SK-N-SH (cell line): ENCODE data around the gene CHD8. TPM values are rescaled to one million over a fixed set of nuclear protein-coding genes. Genes with fewer than 3 reads are reported as not detected.

Source experiments
- CTCF ChIA-PET: fragments of 300-600, 350-600 bp; formaldehyde crosslinking; extraction: SDS; loops from one replicate; lab custom pipeline; 2021; lab: Yijun Ruan, JAX
- POLR2A ChIA-PET: fragments of 350-600 bp; sonication (Branson Sonifier 250); formaldehyde crosslinking; extraction: SDS; loops from one replicate; lab custom pipeline; 2020; ENCODE audit warnings: antibody characterized with exemption, inconsistent platforms; lab: Yijun Ruan, JAX
- DNase-seq: peaks from one replicate; pipeline ENCODE4 v3.0.0; 2012
- H2AFZ ChIP-seq: fragments of 200-600 bp; sonication (generic); 2 replicates; pipeline ENCODE4 v1.8.1; 2016; ENCODE audit warnings: antibody characterized with exemption, mild to moderate bottlenecking, low read depth
- H3F3A ChIP-seq: fragments of 200-600 bp; sonication (generic); replicated peaks from 2 replicates; pipeline ENCODE3; 2016; ENCODE audit warnings: antibody characterized with exemption, mild to moderate bottlenecking; ENCODE audit not compliant: insufficient read depth
- H3K27ac ChIP-seq, 2 experiments: fragments of 200-500 bp in 1 of 2; fragments of 200-600 bp in 1 of 2; sonication (Bioruptor generic) in 1 of 2; sonication (generic), shearing (Covaris generic) in 1 of 2; 2 replicates each; pipeline versions ENCODE4 v1.5.1 to v1.6.1; 2014 to 2016; ENCODE audit warnings: low read depth in 2 of 2, inconsistent platforms in 1 of 2, low read length in 1 of 2, mild to moderate bottlenecking in 1 of 2, mixed read lengths in 1 of 2
- H3K27me3 ChIP-seq: fragments of 200-600 bp; sonication (generic), shearing (Covaris generic); 2 replicates; pipeline ENCODE4 v1.6.1; 2016; ENCODE audit warnings: mixed run types; ENCODE audit not compliant: insufficient read depth
- H3K36me3 ChIP-seq, 2 experiments: fragments of 200-500 bp in 1 of 2; fragments of 200-600 bp in 1 of 2; sonication (Bioruptor generic) in 1 of 2; sonication (generic) in 1 of 2; replicated peaks in 1 of 2; 2 replicates each; pipeline versions ENCODE3 to v1.5.1; 2014 to 2016; ENCODE audit warnings: low read length in 1 of 2, mild to moderate bottlenecking in 1 of 2; ENCODE audit not compliant: insufficient read depth in 2 of 2, control insufficient read depth in 1 of 2
- H3K4me1 ChIP-seq, 2 experiments: fragments of 200-500 bp in 1 of 2; fragments of 200-600 bp in 1 of 2; sonication (Bioruptor generic) in 1 of 2; sonication (generic), shearing (Covaris generic) in 1 of 2; 2 replicates each; pipeline versions ENCODE4 v1.5.1 to v1.6.1; 2014 to 2016; ENCODE audit warnings: low read depth in 1 of 2, low read length in 1 of 2, mixed run types in 1 of 2; ENCODE audit not compliant: insufficient read depth in 2 of 2, control insufficient read depth in 1 of 2
- H3K4me2 ChIP-seq: fragments of 200-600 bp; sonication (generic), shearing (Covaris generic); 2 replicates; pipeline ENCODE4 v1.6.1; 2017; ENCODE audit warnings: mixed run types
- H3K4me3 ChIP-seq, 2 experiments: fragments of 200-500 bp in 1 of 2; fragments of 200-600 bp in 1 of 2; sonication (Bioruptor generic) in 1 of 2; sonication (generic), shearing (Covaris generic) in 1 of 2; 2 replicates each; pipeline versions ENCODE4 v1.5.1 to v1.8.1; 2014 to 2016; ENCODE audit warnings: low read depth in 2 of 2, inconsistent platforms in 1 of 2, low read length in 1 of 2, mild to moderate bottlenecking in 1 of 2, mixed read lengths in 1 of 2, moderate library complexity in 1 of 2
- H3K79me2 ChIP-seq: fragments of 200-600 bp; sonication (generic); 2 replicates; pipeline ENCODE4 v1.8.1; 2017; ENCODE audit warnings: mild to moderate bottlenecking; ENCODE audit not compliant: insufficient read depth
- H3K9ac ChIP-seq: fragments of 200-600 bp; sonication (generic); 2 replicates; pipeline ENCODE4 v1.6.1; 2017; ENCODE audit warnings: mixed run types
- H3K9me2 ChIP-seq: fragments of 200-600 bp; sonication (generic); 2 replicates; pipeline ENCODE4 v1.6.1; 2017; ENCODE audit warnings: mixed run types
- H3K9me3 ChIP-seq: fragments of 200-600 bp; sonication (generic); 2 replicates; pipeline ENCODE4 v1.6.1; 2017; ENCODE audit warnings: mixed run types, mild to moderate bottlenecking, moderate library complexity
- H4K20me1 ChIP-seq: fragments of 200-600 bp; sonication (generic); 2 replicates; pipeline ENCODE4 v1.6.1; 2017; ENCODE audit warnings: mild to moderate bottlenecking, mixed run types; ENCODE audit not compliant: insufficient read depth
- FOSL2 ChIP-seq: IDR thresholded peaks from 2 replicates; pipeline ENCODE4 v1.4.0; 2012; ENCODE audit warnings: low read depth, mild to moderate bottlenecking, moderate library complexity, borderline replicate concordance
- MXI1 ChIP-seq: IDR thresholded peaks from 2 replicates; pipeline ENCODE4 v1.6.1; 2012; ENCODE audit warnings: mild to moderate bottlenecking, low read depth, low read length, improper control_type of control experiment
- POLR2AphosphoS5 ChIP-seq: IDR thresholded peaks from 2 replicates; pipeline ENCODE4 v1.6.1; 2012; ENCODE audit warnings: low read depth, low read length
- SIN3A ChIP-seq: IDR thresholded peaks from 2 replicates; pipeline ENCODE4 v1.6.1; 2012; ENCODE audit warnings: low read depth, mild to moderate bottlenecking, low read length, moderate library complexity, borderline replicate concordance
- TAF1 ChIP-seq: IDR thresholded peaks from 2 replicates; pipeline ENCODE4 v1.6.1; 2012; ENCODE audit warnings: low read depth, mild to moderate bottlenecking, low read length, moderate library complexity, borderline replicate concordance
- WGBS: methylation state at CpG from one replicate; pipeline ENCODE4 v1.1.6; 2017; ENCODE audit warnings: low lambda C conversion rate; 5-methylcytosine and 5-hydroxymethylcytosine counted together
- polyA plus RNA-seq, 3 experiments: library from polyadenylated mRNA; depleted of rRNA; stranded (reverse); fragments of >200 nt; gene quantifications; 2 replicates each; pipeline ENCODE4 v1.2.3, GENCODE V29; 2012
- TF ChIP-seq, protein P1 (sequence below): IDR thresholded peaks from 2 replicates; pipeline ENCODE4 v1.4.0; 2012; ENCODE audit warnings: low read depth, borderline replicate concordance

CHD8 gene
- polyA plus RNA-seq, 1 of the 3 experiments (the other 2 are of a cell fraction), result 25.3 TPM

DNA sequence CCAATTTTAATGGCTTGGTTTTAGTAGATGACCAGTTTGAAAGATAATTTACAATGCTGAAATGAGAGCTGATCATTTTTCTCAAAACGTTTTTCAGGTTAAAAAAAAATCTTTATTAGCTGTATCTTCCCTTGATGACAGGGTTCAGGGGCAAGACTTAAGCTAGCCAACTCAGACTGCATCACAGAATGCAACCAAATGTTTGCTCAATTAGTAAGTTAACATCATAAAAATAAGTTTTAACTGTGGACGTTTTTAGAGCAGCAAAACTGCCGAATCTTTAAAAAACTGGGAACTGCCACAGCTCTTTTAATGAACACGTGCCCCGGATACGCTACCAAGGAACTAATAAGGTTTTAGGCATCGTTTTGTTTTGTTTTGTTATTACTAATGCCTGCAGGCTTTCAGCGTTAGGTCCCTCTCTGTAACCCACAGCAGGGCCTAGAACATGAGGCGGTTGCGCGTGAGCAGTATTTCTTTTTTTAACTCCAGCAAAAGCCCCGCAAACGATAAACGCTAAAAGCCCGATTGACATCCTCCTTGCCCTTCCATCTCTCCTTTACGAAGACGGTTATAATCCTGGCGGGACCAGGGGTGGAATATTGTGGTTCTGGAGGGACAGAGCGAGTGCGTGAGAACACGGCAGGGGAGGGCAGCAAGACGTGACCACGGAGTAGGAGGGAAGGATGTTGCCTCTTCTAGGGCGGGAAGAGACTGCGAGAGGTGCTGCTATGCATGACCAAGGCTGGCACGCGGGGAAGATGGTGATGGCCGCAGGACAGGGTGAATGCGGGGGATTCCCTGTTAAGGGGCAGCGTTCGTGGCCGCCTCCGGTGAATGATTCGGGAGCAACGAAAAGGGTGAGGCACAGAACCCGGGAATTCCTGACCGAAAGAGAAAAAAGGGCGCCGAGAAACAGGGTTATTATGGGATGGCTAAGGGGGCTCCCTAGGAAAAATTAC lies 72.8 kb downstream of the CHD8 start:
- peak; percentile 58 for TF ChIP-seq MXI1
- TF ChIP-seq, protein P1, sequence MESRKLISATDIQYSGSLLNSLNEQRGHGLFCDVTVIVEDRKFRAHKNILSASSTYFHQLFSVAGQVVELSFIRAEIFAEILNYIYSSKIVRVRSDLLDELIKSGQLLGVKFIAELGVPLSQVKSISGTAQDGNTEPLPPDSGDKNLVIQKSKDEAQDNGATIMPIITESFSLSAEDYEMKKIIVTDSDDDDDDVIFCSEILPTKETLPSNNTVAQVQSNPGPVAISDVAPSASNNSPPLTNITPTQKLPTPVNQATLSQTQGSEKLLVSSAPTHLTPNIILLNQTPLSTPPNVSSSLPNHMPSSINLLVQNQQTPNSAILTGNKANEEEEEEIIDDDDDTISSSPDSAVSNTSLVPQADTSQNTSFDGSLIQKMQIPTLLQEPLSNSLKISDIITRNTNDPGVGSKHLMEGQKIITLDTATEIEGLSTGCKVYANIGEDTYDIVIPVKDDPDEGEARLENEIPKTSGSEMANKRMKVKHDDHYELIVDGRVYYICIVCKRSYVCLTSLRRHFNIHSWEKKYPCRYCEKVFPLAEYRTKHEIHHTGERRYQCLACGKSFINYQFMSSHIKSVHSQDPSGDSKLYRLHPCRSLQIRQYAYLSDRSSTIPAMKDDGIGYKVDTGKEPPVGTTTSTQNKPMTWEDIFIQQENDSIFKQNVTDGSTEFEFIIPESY, result no peak
- TF ChIP-seq, all 33 proteins: peak for 1
- DNase-seq, result peak; percentile 48
- Histone ChIP-seq H3K9ac (peak overlapping the region; percentile 95), H3K27me3 (no peaks in the 10 kb centered on the region), H3K27ac (peak overlapping the region; percentile 94 to 98), H3K9me3 (no peaks in the 10 kb centered on the region), H2AFZ (peak overlapping the region; percentile 61), H4K20me1 (peaks cover 17% of the 10 kb centered on the region), H3K4me3 (peak overlapping the region; percentile 77 to 83), H3K4me2 (peak overlapping the region; percentile 88), H3K9me2 (no peaks in the 10 kb centered on the region), H3F3A (peaks cover 40% of the 10 kb centered on the region), H3K79me2 (peaks cover 56% of the 10 kb centered on the region), H3K36me3 (peaks cover 31 to 40% of the 10 kb centered on the region in 2 experiments), H3K4me1 (peaks cover 18 to 19% of the 10 kb centered on the region in 2 experiments; a peak in 3 of 4 replicates)
- WGBS, result under 1% methylated on average over 39 of the region's 39 CpGs
- ChIA-PET CTCF (interaction anchor here (0.7 to 1.2 kb wide), 2 partner anchors 14 to 126 kb away, joined by 3 read pairs; no protein-coding TSS in a partner anchor), POLR2A (interaction anchor here (0.6 to 1.0 kb wide), 2 partner anchors 54 to 125 kb away, joined by 3 to 6 read pairs; no protein-coding TSS in a partner anchor)

DNA sequence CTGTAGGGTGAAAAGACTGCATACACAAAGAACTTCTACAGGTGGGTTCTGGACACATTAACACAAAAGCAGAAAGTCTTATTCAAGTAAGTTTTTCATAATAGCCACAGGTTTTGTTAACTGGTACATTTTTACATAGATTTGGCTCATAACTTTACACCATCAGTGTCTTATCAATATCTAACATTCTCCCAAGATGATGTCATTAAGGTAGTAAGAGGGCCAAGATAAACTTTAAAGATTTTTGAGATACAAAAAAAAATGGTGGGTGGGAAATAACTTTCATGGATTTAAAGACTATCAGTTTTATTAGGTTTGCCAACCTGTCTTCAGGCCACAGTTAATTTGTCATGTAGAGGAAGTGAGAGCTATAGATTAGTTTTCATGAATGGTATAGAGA lies 73.8 kb downstream of the CHD8 start:
- Histone ChIP-seq H3K9me3 (no peaks in the 10 kb centered on the region), H4K20me1 (peaks cover 20% of the 10 kb centered on the region), H3K9me2 (no peaks in the 10 kb centered on the region), H3K4me3 (peak overlapping the region; percentile 77 to 83; a peak in 3 of 4 replicates), H3K9ac (peak overlapping the region; percentile 95; the same call in 1 of the 2 replicates), H2AFZ (no peak overlapping the region), H3K27ac (peak overlapping the region in 1 of 2 experiments; percentile 94; a peak in 1 of 4 replicates), H3K27me3 (no peaks in the 10 kb centered on the region), H3F3A (peaks cover 34% of the 10 kb centered on the region), H3K4me2 (peak overlapping the region; percentile 88), H3K4me1 (peaks cover 18 to 19% of the 10 kb centered on the region in 2 experiments; a peak in 3 of 4 replicates), H3K36me3 (peaks cover 26 to 37% of the 10 kb centered on the region in 2 experiments), H3K79me2 (peaks cover 67% of the 10 kb centered on the region)
- DNase-seq, result no peak
- CTCF ChIA-PET, result interaction anchor here (1.2 kb wide), 1 partner anchor 125 kb away, joined by 3 read pairs; no protein-coding TSS in a partner anchor
- TF ChIP-seq TAF1, result no peak
- TF ChIP-seq FOSL2, result no peak
- no peak for TF ChIP-seq POLR2AphosphoS5
- TF ChIP-seq SIN3A, result no peak
- POLR2A ChIA-PET, result interaction anchor here (1.0 kb wide), 1 partner anchor 124 kb away, joined by 6 read pairs; no protein-coding TSS in a partner anchor
